HG03108 (cell line): ENCODE data around the gene SLC12A4.
"Not testable (repeated sequence)": the region's sequence is repeated elsewhere in the genome, so short reads cannot be mapped to it uniquely, and the experiment has no call there.

Experiments used
- ATAC-seq: cut with Tn5 transposase; IDR thresholded peaks from one replicate; pipeline ENCODE4 v1.9.1; 2021; ENCODE audit warnings: moderate library complexity; ENCODE audit not compliant: unreplicated experiment

The SLC12A4 gene

DNA sequence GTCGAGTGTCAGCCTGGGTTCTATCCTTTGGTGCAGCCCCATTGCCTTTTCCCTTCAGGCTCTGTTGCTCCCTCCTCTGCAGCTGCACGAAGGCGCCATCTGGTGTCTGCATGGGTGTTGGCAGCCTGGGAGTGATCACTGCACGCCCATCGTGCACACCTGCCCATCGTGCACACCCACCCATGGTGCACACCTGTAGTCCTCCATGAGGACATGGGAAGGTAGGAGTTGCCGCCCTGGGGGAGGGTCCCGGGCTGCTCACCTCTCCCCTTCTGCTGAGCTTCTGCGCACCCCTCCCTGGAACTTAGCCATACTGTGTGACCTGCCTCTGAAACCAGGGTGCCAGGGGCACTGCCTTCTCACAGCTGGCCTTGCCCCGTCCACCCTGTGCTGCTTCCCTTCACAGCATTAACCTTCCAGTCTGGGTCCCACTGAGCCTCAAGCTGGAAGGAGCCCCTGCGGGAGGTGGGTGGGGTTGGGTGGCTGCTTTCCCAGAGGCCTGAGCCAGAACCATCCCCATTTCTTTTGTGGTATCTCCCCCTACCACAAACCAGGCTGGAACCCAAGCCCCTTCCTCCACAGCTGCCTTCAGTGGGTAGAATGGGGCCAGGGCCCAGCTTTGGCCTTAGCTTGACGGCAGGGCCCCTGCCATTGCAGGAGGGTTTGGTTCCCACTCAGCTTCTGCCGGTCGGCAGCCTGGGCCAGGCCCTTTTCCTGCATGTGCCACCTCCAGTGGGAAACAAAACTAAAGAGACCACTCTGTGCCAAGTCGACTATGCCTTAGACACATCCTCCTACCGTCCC is 39.7 kb downstream of the SLC12A4 start:
- ATAC-seq: no peak

GRCh38 chr16:67928147-67928546 is 40.3 kb downstream of the SLC12A4 start:
- ATAC-seq: no peak

GRCh38 chr16:67927131-67927941 is 41.1 kb downstream of the SLC12A4 start:
- ATAC-seq: no peak

GRCh38 chr16:67926181-67926750 is 42.2 kb downstream of the SLC12A4 start:
- ATAC-seq: no peak

DNA sequence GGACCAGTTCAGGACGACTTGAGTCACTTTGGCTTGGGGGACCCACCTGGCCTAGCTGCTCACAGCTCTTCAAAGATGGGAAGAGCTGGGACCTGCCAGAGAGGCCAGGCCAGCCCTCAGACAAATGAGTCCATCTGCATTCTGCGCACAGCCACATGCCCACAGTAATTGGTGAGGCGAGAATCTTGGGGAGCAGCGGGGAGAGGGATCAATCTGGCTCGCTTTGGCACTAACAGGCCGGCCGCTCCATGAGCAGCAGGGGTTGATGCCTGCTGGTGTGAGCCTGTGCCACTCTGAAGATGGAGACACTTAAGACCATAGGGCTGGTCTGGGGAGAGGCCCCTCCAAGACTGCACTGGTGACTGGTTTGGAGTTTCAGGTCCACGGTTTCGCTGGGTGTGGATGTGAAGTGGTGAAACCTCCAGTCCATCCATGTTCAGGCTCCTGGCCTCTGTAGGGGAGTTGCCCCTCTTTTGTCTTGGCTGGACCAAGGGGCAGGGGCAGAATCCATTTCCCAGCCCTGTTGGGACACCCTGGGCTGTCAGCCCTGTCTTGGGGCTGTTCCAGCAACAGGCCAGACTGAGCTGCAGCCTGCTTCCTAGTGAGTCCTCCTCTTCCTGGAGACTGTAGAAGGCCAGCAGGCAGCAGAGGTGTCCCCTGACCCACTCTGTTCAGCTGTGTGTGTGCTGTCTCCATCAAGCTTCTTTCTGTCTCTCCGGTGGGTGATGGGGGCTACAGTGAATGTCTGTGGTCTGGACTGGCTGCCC is 44.1 kb downstream of the SLC12A4 start:
- ATAC-seq: no peak

- ATAC-seq: no peak
Measured at GRCh38 chr16:67923414-67924116, 44.9 kb downstream of the SLC12A4 start.

- ATAC-seq: no peak
Measured at GRCh38 chr16:67922740-67923139, 45.7 kb downstream of the SLC12A4 start.

- no peak for ATAC-seq
Measured at GRCh38 chr16:67922221-67922620, 46.2 kb downstream of the SLC12A4 start.

- no peak for ATAC-seq
Measured at GRCh38 chr16:67919622-67920221, 48.7 kb downstream of the SLC12A4 start.

DNA sequence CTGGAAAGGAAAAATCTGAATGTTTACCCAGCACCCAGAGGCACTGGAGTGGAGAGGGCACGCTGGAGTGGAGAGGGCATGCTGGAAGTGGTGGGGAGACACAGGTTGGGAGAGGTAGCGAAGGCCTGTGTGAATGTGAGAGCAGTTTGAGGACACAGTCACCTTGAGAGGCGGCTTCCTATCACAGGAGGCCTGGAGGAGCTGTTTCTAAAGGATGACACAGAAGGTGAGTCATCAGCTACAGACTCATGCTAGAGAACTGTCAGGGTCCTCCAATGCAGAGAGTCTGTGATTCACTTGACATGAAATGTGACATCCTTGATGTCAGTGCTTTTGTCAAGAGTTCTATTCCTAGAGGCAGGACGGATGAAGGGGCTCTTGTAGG is 50.6 kb downstream of the SLC12A4 start:
- no peak for ATAC-seq

- ATAC-seq: no peak
Measured at GRCh38 chr16:67917140-67917851, 51.1 kb downstream of the SLC12A4 start.

GRCh38 chr16:67915831-67916723 is 52.4 kb downstream of the SLC12A4 start:
- no peak for ATAC-seq

GRCh38 chr16:67915496-67915769 is 53.0 kb downstream of the SLC12A4 start:
- not testable (repeated sequence) for ATAC-seq

GRCh38 chr16:67914758-67915495 is 53.5 kb downstream of the SLC12A4 start:
- no peak for ATAC-seq

DNA sequence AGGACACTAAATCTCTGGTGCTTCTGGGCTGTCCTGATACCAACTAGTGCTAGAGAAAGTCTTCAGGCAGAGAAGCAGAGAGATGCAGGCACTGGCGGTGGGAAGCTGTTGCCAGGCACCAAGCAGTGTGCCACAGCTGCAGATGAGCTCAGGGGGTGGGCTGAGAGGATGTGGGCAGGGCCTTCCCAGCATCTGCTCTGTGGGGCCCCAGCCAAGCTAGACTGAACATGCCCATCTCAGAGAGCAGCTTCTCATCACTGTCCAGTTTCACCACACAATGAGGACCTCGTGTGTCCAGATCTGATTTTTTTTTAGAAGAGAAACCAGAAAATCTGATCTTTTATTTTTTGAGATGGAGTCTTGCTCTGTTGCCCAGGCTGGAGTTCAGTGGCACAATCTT is 58.3 kb downstream of the SLC12A4 start:
- no peak for ATAC-seq

DNA sequence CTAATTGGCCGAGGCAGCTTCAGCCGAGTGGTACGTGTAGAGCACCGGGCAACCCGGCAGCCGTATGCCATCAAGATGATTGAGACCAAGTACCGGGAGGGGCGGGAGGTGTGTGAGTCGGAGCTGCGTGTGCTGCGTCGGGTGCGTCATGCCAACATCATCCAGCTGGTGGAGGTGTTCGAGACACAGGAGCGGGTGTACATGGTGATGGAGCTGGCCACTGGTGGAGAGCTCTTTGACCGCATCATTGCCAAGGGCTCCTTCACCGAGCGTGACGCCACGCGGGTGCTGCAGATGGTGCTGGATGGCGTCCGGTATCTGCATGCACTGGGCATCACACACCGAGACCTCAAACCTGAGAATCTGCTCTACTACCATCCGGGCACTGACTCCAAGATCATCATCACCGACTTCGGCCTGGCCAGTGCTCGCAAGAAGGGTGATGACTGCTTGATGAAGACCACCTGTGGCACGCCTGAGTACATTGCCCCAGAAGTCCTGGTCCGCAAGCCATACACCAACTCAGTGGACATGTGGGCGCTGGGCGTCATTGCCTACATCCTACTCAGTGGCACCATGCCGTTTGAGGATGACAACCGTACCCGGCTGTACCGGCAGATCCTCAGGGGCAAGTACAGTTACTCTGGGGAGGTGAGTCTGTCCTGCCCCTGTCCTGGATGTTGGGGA is 59.2 kb downstream of the SLC12A4 start:
- ATAC-seq: no peak

- ATAC-seq: no peak
Measured at GRCh38 chr16:67907397-67908180, 60.8 kb downstream of the SLC12A4 start.
